H9 (cell line): ENCODE results near the gene EHD1. TPM values are rescaled to one million over a fixed set of nuclear protein-coding genes. Genes with fewer than 3 reads are reported as not detected.

ENCODE experiments used
- DNase-seq: peaks from one replicate; pipeline ENCODE4 v3.0.0-alpha.2; 2017
- H2AFZ ChIP-seq: one replicate; pipeline ENCODE4 v1.6.1; 2013; ENCODE audit warnings: mild to moderate bottlenecking, low read length, control low read depth, moderate library complexity
- H2AK5ac ChIP-seq: 2 replicates; pipeline ENCODE4 v1.6.1; 2013; ENCODE audit warnings: low read length, control low read depth, mixed read lengths; ENCODE audit not compliant: insufficient read length
- H2BK120ac ChIP-seq: one replicate; pipeline ENCODE4 v1.6.1; 2013; ENCODE audit warnings: low read depth, mild to moderate bottlenecking, low read length, control low read depth, inconsistent platforms; ENCODE audit not compliant: poor library complexity, severe bottlenecking
- H2BK12ac ChIP-seq: 2 replicates; pipeline ENCODE4 v1.6.1; 2013; ENCODE audit warnings: low read length, control low read depth, mixed read lengths, low read depth; ENCODE audit not compliant: insufficient read length
- H2BK15ac ChIP-seq: 2 replicates; pipeline ENCODE4 v1.6.1; 2013; ENCODE audit warnings: low read depth, low read length, control low read depth
- H2BK20ac ChIP-seq: one replicate; pipeline ENCODE4 v1.6.1; 2013; ENCODE audit warnings: low read depth, mild to moderate bottlenecking, low read length, control low read depth, inconsistent platforms; ENCODE audit not compliant: poor library complexity, severe bottlenecking
- H2BK5ac ChIP-seq: 2 replicates; pipeline ENCODE4 v1.6.1; 2013; ENCODE audit warnings: low read length, control low read depth, mixed read lengths; ENCODE audit not compliant: insufficient read length
- H3K14ac ChIP-seq: 2 replicates; pipeline ENCODE4 v1.6.1; 2013; ENCODE audit warnings: low read length, control low read depth; ENCODE audit not compliant: insufficient read depth
- H3K18ac ChIP-seq: 2 replicates; pipeline ENCODE4 v1.6.1; 2013; ENCODE audit warnings: low read depth, mild to moderate bottlenecking, mixed read lengths, low read length, control low read depth; ENCODE audit not compliant: insufficient read length
- H3K23ac ChIP-seq: 2 replicates; pipeline ENCODE4 v1.6.1; 2013; ENCODE audit warnings: low read length, control low read depth, mixed read lengths, low read depth; ENCODE audit not compliant: insufficient read length
- H3K23me2 ChIP-seq: 2 replicates; pipeline ENCODE4 v1.6.1; 2013; ENCODE audit warnings: low read depth, mild to moderate bottlenecking, mixed read lengths, low read length, control low read depth; ENCODE audit not compliant: insufficient read length, poor library complexity, severe bottlenecking
- H3K27ac ChIP-seq: 2 replicates; pipeline ENCODE4 v1.5.1; 2013; ENCODE audit warnings: low read length, control low read depth, mixed read lengths, low read depth; ENCODE audit not compliant: insufficient read length
- H3K27me3 ChIP-seq: 2 replicates; pipeline ENCODE4 v1.6.1; 2013; ENCODE audit warnings: low read length, control low read depth, inconsistent platforms; ENCODE audit not compliant: insufficient read depth
- H3K4ac ChIP-seq: 2 replicates; pipeline ENCODE4 v1.6.1; 2013; ENCODE audit warnings: low read depth, mild to moderate bottlenecking, control low read depth, inconsistent platforms, low read length, moderate library complexity
- H3K4me1 ChIP-seq: 2 replicates; pipeline ENCODE4 v1.6.1; 2013; ENCODE audit warnings: low read length, control low read depth, inconsistent platforms; ENCODE audit not compliant: insufficient read depth
- H3K4me2 ChIP-seq: 2 replicates; pipeline ENCODE4 v1.6.1; 2013; ENCODE audit warnings: low read length, control low read depth, mixed read lengths; ENCODE audit not compliant: insufficient read length, insufficient read depth
- H3K56ac ChIP-seq: 2 replicates; pipeline ENCODE4 v1.6.1; 2013; ENCODE audit warnings: low read depth, mild to moderate bottlenecking, mixed read lengths, low read length, control low read depth; ENCODE audit not compliant: insufficient read length
- H3K79me1 ChIP-seq: 2 replicates; pipeline ENCODE4 v1.6.1; 2013; ENCODE audit warnings: low read depth, mild to moderate bottlenecking, moderate library complexity, low read length, control low read depth, inconsistent platforms; ENCODE audit not compliant: insufficient read depth, poor library complexity, severe bottlenecking
- H3K79me2 ChIP-seq: 2 replicates; pipeline ENCODE4 v1.6.1; 2013; ENCODE audit warnings: low read length, control low read depth, inconsistent platforms; ENCODE audit not compliant: insufficient read depth
- H3K9ac ChIP-seq: 2 replicates; pipeline ENCODE4 v1.6.1; 2013; ENCODE audit warnings: low read length, control low read depth, mixed read lengths; ENCODE audit not compliant: insufficient read length; ENCODE audit errors: extremely low read depth
- H3K9me3 ChIP-seq: one replicate; pipeline ENCODE4 v1.6.1; 2013; ENCODE audit warnings: low read depth, low read length, inconsistent platforms; ENCODE audit not compliant: control insufficient read depth
- H3T11ph ChIP-seq: one replicate; pipeline ENCODE4 v1.6.1; 2013; ENCODE audit warnings: mild to moderate bottlenecking, low read length, control low read depth, inconsistent platforms
- H4K20me1 ChIP-seq: one replicate; pipeline ENCODE4 v1.6.1; 2013; ENCODE audit not compliant: control insufficient read depth, insufficient read length, insufficient read depth
- H4K5ac ChIP-seq: 2 replicates; pipeline ENCODE4 v1.6.1; 2013; ENCODE audit warnings: low read depth, mild to moderate bottlenecking, mixed read lengths, low read length, control low read depth; ENCODE audit not compliant: insufficient read length
- H4K8ac ChIP-seq: replicated peaks from 2 replicates; pipeline ENCODE4 v1.6.1; 2013; ENCODE audit warnings: low read length, control low read depth, mixed read lengths, low read depth; ENCODE audit not compliant: insufficient read length
- H4K91ac ChIP-seq: 2 replicates; pipeline ENCODE4 v1.6.1; 2013; ENCODE audit warnings: low read depth, mild to moderate bottlenecking, moderate library complexity, mixed read lengths, low read length, control low read depth; ENCODE audit not compliant: insufficient read length
- H3K27ac Mint-ChIP-seq, 3 experiments: 2 replicates in 2 of 3; 3 replicates in 1 of 3; pipeline ENCODE4 v1.8.0; 2020 to 2021; ENCODE audit warnings: mixed read lengths in 3 of 3, mild to moderate bottlenecking in 1 of 3, moderate library complexity in 1 of 3
- H3K27me3 Mint-ChIP-seq: 2 replicates; pipeline ENCODE4 v1.8.0; 2021; ENCODE audit warnings: low read depth, mild to moderate bottlenecking, moderate library complexity, mixed read lengths
- H3K36me3 Mint-ChIP-seq, 3 experiments: 2 replicates in 2 of 3; 3 replicates in 1 of 3; pipeline ENCODE4 v1.8.0; 2020 to 2021; ENCODE audit warnings: low read depth in 3 of 3, mixed read lengths in 3 of 3; ENCODE audit not compliant: insufficient read depth in 1 of 3
- H3K4me1 Mint-ChIP-seq, 2 experiments: 2 replicates each; pipeline ENCODE4 v1.8.0; 2020; ENCODE audit warnings: mixed read lengths in 2 of 2
- H3K4me3 Mint-ChIP-seq, 2 experiments: 2 replicates in 1 of 2; 3 replicates in 1 of 2; pipeline ENCODE4 v1.8.0; 2020 to 2021; ENCODE audit warnings: mild to moderate bottlenecking in 2 of 2, mixed read lengths in 2 of 2, moderate library complexity in 1 of 2
- H3K9me3 Mint-ChIP-seq, 2 experiments: 2 replicates in 1 of 2; 3 replicates in 1 of 2; pipeline ENCODE4 v1.8.0; 2020; ENCODE audit warnings: mild to moderate bottlenecking in 2 of 2, mixed read lengths in 2 of 2, moderate library complexity in 1 of 2
- WGBS: extraction: QIAGEN DNeasy Blood & Tissue Kit; methylation state at CpG from one replicate; pipeline ENCODE4 v1.1.7; 2013; ENCODE audit warnings: missing lambda C conversion rate, low lambda C conversion rate, mixed read lengths; ENCODE audit not compliant: insufficient read length; ENCODE audit errors: extremely low coverage; 5-methylcytosine and 5-hydroxymethylcytosine counted together
- total RNA-seq: library from RNA; stranded (reverse); gene quantifications from 2 replicates; pipeline ENCODE4 v1.2.1, GENCODE V29; 2021
- TF ChIP-seq, protein P1 (sequence below): fragments of 200-600 bp; sonication (generic); conservative IDR thresholded peaks from 3 replicates; pipeline ENCODE4 v1.8.0; 2021; ENCODE audit warnings: antibody characterized with exemption, mild to moderate bottlenecking

Gene EHD1
- total RNA-seq, 1 experiment from 2014 or later, result 31.0 TPM

DNA sequence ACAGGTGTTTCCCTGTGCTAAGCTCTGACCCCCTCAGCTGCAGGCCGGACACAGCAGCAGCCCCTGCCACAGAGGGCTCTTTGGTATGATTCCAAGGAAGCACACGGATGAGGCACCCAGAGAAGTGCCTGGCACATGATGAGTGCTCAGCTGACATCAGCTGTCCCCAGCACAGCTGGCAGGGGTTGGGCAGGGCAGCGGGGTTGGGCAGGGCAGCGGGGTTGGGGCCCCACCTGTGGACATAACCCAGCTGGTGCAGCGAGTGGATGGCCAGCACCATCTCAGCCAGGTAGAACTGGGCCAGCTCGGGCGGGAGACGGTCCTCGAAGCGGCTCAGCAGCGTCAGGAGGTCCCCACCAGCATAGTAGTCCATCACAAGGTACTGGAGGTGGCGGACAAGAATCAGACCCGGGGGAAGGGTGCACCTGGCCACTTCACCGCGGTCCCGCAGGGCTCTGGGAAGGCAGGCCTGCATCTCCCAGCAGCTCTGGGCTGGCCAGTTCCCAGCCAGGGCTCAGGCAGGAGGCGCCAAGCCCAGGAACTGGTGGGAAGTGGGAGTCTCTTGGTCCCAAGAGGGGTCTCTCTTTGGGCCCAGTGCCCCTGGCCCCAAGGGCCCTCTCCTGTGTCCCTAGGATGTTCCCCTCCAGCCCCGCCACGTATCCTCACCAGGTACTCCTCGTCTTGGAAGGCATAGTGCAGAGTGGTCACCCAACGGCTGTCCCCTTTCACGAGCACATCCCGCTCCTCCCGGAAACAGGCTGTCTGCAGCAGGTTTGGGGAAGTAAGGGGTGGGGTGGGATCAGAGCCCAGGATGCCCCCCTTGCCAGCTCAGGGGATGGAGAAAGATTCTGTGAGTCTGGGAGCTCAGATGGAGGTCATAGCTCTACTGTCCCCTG, 38.3 kb downstream of the EHD1 start:
- Histone ChIP-seq H4K5ac (no peak overlapping the region), H3K79me2 (no peaks in the 10 kb centered on the region), H3K56ac (no peak overlapping the region), H3K23ac (no peak overlapping the region), H2BK5ac (no peak overlapping the region), H3K14ac (no peak overlapping the region), H3K18ac (no peak overlapping the region), H2BK20ac (no peak overlapping the region), H4K91ac (no peak overlapping the region), H3K4ac (no peak overlapping the region), H2BK120ac (no peak overlapping the region), H2AK5ac (no peak overlapping the region), H3K79me1 (no peaks in the 10 kb centered on the region), H3K9ac (no peak overlapping the region), H4K20me1 (no peaks in the 10 kb centered on the region), H4K8ac (no peak overlapping the region), H2BK15ac (no peak overlapping the region), H3T11ph (no peak overlapping the region), H3K23me2 (peaks cover 6% of the 10 kb centered on the region), H3K27me3 (no peaks in the 10 kb centered on the region), H3K9me3 (no peaks in the 10 kb centered on the region), H3K4me1 (no peaks in the 10 kb centered on the region), H2AFZ (no peak overlapping the region), H2BK12ac (no peak overlapping the region), H3K4me2 (no peak overlapping the region), H3K27ac (no peak overlapping the region)
- DNase-seq, result no peak
- no CpG with 5 or more reads among the region's 24 CpGs for WGBS
- H3K4me3 Mint-ChIP-seq, result no peak overlapping the region
- no peaks in the 10 kb centered on the region; a peak in 2 of 5 replicates for H3K9me3 Mint-ChIP-seq
- no peak overlapping the region for H3K27ac Mint-ChIP-seq
- H3K36me3 Mint-ChIP-seq, result peaks cover 0 to 21% (median 5%) of the 10 kb centered on the region in 3 experiments; a peak in 5 of 7 replicates
- TF ChIP-seq, protein P1, sequence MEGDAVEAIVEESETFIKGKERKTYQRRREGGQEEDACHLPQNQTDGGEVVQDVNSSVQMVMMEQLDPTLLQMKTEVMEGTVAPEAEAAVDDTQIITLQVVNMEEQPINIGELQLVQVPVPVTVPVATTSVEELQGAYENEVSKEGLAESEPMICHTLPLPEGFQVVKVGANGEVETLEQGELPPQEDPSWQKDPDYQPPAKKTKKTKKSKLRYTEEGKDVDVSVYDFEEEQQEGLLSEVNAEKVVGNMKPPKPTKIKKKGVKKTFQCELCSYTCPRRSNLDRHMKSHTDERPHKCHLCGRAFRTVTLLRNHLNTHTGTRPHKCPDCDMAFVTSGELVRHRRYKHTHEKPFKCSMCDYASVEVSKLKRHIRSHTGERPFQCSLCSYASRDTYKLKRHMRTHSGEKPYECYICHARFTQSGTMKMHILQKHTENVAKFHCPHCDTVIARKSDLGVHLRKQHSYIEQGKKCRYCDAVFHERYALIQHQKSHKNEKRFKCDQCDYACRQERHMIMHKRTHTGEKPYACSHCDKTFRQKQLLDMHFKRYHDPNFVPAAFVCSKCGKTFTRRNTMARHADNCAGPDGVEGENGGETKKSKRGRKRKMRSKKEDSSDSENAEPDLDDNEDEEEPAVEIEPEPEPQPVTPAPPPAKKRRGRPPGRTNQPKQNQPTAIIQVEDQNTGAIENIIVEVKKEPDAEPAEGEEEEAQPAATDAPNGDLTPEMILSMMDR, result no peak
- peaks cover 2% of the 10 kb centered on the region for H3K27me3 Mint-ChIP-seq
- H3K4me1 Mint-ChIP-seq, result peaks cover 20 to 29% of the 10 kb centered on the region in 2 experiments
